ENCODE measurements around the gene C12orf75. TPM values are rescaled to one million over a fixed set of nuclear protein-coding genes. Genes with fewer than 3 reads are reported as not detected.

C12orf75 gene
- total and polyA plus RNA-seq, 2 donors (not counting 3 experiments of a cell fraction or from before 2014, with no cell fraction given), result 23.6 to 60.7 TPM

GRCh38 chr12:105343836-105344235 is 13.3 kb downstream of the C12orf75 start:
- ChIA-PET POLR2A (no interaction called here), CTCF (no interaction called here)
- no peak overlapping the region for H3K4me2 ChIP-seq (ENCODE audit: insufficient read depth, low read length)
- H3K27ac ChIP-seq (ENCODE audit: insufficient read depth, low read depth, low read length), result no peak overlapping the region
- H3K4me3 ChIP-seq (replicated peaks in 1 of 3; ENCODE audit: insufficient read depth in 1 of 3, low read depth in 1 of 3, low read length in 3 of 3), result no peak overlapping the region
- FAIRE-seq (no peak), DNase-seq (ENCODE audit: low read depth, low spot score) (no peak)
- no peaks in the 10 kb centered on the region for H3K36me3 ChIP-seq (ENCODE audit: control insufficient read depth in 2 of 2, extremely low read depth in 1 of 2, insufficient read depth in 2 of 2, low read length in 2 of 2)
- H3K9ac ChIP-seq (replicated peaks; ENCODE audit: extremely low read depth, insufficient read depth, low read length), result no peak overlapping the region
- H3K9me1 ChIP-seq (replicated peaks; ENCODE audit: control insufficient read depth, extremely low read depth, insufficient read depth, low read length), result no peaks in the 10 kb centered on the region
- no peaks in the 10 kb centered on the region for H3K27me3 ChIP-seq (ENCODE audit: control insufficient read depth in 2 of 2, insufficient read depth in 2 of 2, low read length in 2 of 2)
- no peaks in the 10 kb centered on the region for H3K9me3 ChIP-seq (replicated peaks; ENCODE audit: control insufficient read depth, insufficient read depth, low read length)
- dilution Hi-C loops (cut with MboI; ENCODE audit: extremely low pct_ligation_motif_present, low sequenced_read_pairs), result no loop called here
- TF ChIP-seq MYC (IDR thresholded peaks at IDR 0.05; ENCODE audit: low read depth, low read length) (no peak), FOS (IDR thresholded peaks at IDR 0.05; ENCODE audit: borderline replicate concordance, insufficient read depth, low read length) (no peak), GATA2 (IDR thresholded peaks at IDR 0.05; ENCODE audit: insufficient read depth, insufficient read length, low read depth, low read length) (no peak), JUN (IDR thresholded peaks at IDR 0.05; ENCODE audit: borderline replicate concordance, insufficient read depth, insufficient read length, low read depth) (no peak), EZH2 (IDR thresholded peaks at IDR 0.05; ENCODE audit: borderline replicate concordance, low read depth, low read length, severe bottlenecking) (no peak), CTCF (IDR thresholded peaks at IDR 0.05; ENCODE audit: extremely low read depth in 1 of 2, insufficient read depth in 1 of 2, low read depth in 1 of 2, low read length in 2 of 2) (no peak), POLR2AphosphoS5 (IDR thresholded peaks at IDR 0.05; ENCODE audit: insufficient read depth, low read depth, low read length) (no peak), POLR2A (IDR thresholded peaks at IDR 0.05; ENCODE audit: low read depth, low read length) (no peak)
- TF ChIP-seq, protein P1, sequence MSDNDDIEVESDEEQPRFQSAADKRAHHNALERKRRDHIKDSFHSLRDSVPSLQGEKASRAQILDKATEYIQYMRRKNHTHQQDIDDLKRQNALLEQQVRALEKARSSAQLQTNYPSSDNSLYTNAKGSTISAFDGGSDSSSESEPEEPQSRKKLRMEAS (IDR thresholded peaks at IDR 0.05; ENCODE audit: insufficient read depth, insufficient read length), result no peak
- peaks cover 6% of the 10 kb centered on the region for H3K4me1 ChIP-seq (ENCODE audit: control insufficient read depth, extremely low read depth, insufficient read depth, low read length)
- no peak overlapping the region for H2AFZ ChIP-seq (ENCODE audit: low read depth, low read length)
- no peaks in the 10 kb centered on the region for H4K20me1 ChIP-seq (replicated peaks; ENCODE audit: control insufficient read depth, extremely low read depth, insufficient read depth, low read length)
- H3K79me2 ChIP-seq (ENCODE audit: control insufficient read depth, insufficient read depth, low read length), result peaks cover 36% of the 10 kb centered on the region
- no TSS peak for BruUV-seq (replicated peaks)
- intact Hi-C loops (cut with micrococcal nuclease), result no loop called here
